ENCODE results near the gene GATC. TPM values are rescaled to one million over a fixed set of nuclear protein-coding genes. Genes with fewer than 3 reads are reported as not detected.

Gene GATC
- total RNA-seq, 1 donor from 2014 or later, result 25.3 TPM

GRCh38 chr12:120498870-120499515 lies 52.7 kb downstream of the GATC start:
- TF ChIP-seq, protein P1, sequence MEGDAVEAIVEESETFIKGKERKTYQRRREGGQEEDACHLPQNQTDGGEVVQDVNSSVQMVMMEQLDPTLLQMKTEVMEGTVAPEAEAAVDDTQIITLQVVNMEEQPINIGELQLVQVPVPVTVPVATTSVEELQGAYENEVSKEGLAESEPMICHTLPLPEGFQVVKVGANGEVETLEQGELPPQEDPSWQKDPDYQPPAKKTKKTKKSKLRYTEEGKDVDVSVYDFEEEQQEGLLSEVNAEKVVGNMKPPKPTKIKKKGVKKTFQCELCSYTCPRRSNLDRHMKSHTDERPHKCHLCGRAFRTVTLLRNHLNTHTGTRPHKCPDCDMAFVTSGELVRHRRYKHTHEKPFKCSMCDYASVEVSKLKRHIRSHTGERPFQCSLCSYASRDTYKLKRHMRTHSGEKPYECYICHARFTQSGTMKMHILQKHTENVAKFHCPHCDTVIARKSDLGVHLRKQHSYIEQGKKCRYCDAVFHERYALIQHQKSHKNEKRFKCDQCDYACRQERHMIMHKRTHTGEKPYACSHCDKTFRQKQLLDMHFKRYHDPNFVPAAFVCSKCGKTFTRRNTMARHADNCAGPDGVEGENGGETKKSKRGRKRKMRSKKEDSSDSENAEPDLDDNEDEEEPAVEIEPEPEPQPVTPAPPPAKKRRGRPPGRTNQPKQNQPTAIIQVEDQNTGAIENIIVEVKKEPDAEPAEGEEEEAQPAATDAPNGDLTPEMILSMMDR (conservative IDR thresholded peaks at IDR 0.05; ENCODE audit: low read depth, low read length), result no peak
- H3K4me3 ChIP-seq (ENCODE audit: low read depth, low read length), result no peak overlapping the region
- no peak for DNase-seq (ENCODE audit: low read depth)

DNA sequence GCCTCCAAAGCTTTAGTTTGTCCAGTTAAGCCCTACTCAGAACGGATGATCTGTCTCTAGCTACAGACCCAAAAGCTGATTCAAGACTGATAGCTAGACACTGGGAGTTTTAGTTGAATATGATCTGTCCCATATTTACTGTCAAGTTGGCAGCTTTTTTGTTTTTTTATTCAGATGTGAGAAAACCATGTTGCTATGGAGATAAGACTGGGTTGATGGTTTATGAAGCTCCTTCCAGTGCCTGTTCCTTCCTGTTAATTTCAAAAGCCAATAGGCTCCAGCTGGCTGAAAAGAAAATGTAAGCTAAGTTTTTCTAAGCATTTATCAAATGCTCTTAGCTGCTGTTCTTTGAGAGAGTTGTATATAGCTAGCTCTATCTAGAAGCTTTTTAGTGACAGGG lies 54.3 kb downstream of the GATC start:
- TF ChIP-seq, protein P1 (conservative IDR thresholded peaks at IDR 0.05; ENCODE audit: low read depth, low read length), result no peak
- no peak for DNase-seq (ENCODE audit: low read depth)
- no peak overlapping the region for H3K4me3 ChIP-seq (ENCODE audit: low read depth, low read length)

- TF ChIP-seq, protein P1 (conservative IDR thresholded peaks at IDR 0.05; ENCODE audit: low read depth, low read length), result no peak
- no peak for DNase-seq (ENCODE audit: low read depth)
- H3K4me3 ChIP-seq (ENCODE audit: low read depth, low read length), result no peak overlapping the region
Measured at GRCh38 chr12:120504587-120504986, 58.3 kb downstream of the GATC start.

- no peak overlapping the region for H3K4me3 ChIP-seq (ENCODE audit: low read depth, low read length)
- no peak for DNase-seq (ENCODE audit: low read depth)
- TF ChIP-seq, protein P1 (conservative IDR thresholded peaks at IDR 0.05; ENCODE audit: low read depth, low read length), result no peak
Measured at GRCh38 chr12:120508537-120508936, 62.3 kb downstream of the GATC start.

Other genes with a start within 250 kb of the GATC start
- 3,816 and 4,725 TPM in 2 replicates for gene RPLP0, start 245.3 kb upstream of the GATC start, total RNA-seq
- gene PXN, start 180.7 kb upstream of the GATC start, total RNA-seq, result 84.5 and 100 TPM in 2 replicates
- under 0.01 TPM in 2 replicates for gene RNU4-2, start 154.5 kb upstream of the GATC start, total RNA-seq
- gene RNU4-1, start 153.2 kb upstream of the GATC start, total RNA-seq, result under 0.01 TPM in 2 replicates
- gene SIRT4, start 144.1 kb upstream of the GATC start, total RNA-seq, result 0.35 and 1.2 TPM in 2 replicates
- gene PLA2G1B, start 118.7 kb upstream of the GATC start, total RNA-seq, result not detected in 2 replicates
- 5.4 and 25.8 TPM in 2 replicates for gene MSI1, start 77.3 kb upstream of the GATC start, total RNA-seq
- 572 and 889 TPM in 2 replicates for gene COX6A1, start 8.3 kb upstream of the GATC start, total RNA-seq
- gene TRIAP1, start 60 bp upstream of the GATC start, total RNA-seq, result 31.1 and 39.1 TPM in 2 replicates
- 128 and 142 TPM in 2 replicates for gene SRSF9, start 23.3 kb downstream of the GATC start, total RNA-seq
- gene DYNLL1, start 49.7 kb downstream of the GATC start, total RNA-seq, result 357 and 388 TPM in 2 replicates
- 40.8 and 46.3 TPM in 2 replicates for gene COQ5, start 82.7 kb downstream of the GATC start, total RNA-seq
- gene RNF10, start 87.9 kb downstream of the GATC start, total RNA-seq, result 66.9 and 81.2 TPM in 2 replicates
- gene POP5, start 135.0 kb downstream of the GATC start, total RNA-seq, result 23.1 and 54.5 TPM in 2 replicates
- 0.14 and 1.1 TPM in 2 replicates for gene CABP1, start 194.2 kb downstream of the GATC start, total RNA-seq
- 99.5 and 124 TPM in 2 replicates for gene MLEC, start 240.7 kb downstream of the GATC start, total RNA-seq

Measured in epithelial cell of proximal tubule (primary cell).